ENCODE results near the gene RFX5.

DNA sequence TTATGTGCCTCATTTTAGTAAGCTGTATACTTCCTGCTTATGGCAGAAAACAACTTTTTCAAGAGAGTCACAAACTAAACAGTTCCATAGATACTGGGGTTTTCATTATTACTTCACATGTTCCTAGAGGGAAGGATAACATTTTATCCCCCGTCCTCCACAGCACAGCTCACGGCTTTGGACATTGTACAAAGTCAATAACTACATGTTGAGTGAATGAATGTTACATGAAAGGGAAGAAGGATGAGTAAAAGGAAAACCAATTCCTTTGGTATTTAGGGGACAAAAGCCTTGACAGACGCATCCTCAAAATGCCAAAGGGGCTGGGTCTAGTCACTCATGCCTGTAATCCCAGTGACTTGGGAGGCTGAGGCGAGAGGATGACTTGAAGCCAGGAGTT, 34.6 kb downstream of the RFX5 start:
- TF ChIP-seq, protein P1, sequence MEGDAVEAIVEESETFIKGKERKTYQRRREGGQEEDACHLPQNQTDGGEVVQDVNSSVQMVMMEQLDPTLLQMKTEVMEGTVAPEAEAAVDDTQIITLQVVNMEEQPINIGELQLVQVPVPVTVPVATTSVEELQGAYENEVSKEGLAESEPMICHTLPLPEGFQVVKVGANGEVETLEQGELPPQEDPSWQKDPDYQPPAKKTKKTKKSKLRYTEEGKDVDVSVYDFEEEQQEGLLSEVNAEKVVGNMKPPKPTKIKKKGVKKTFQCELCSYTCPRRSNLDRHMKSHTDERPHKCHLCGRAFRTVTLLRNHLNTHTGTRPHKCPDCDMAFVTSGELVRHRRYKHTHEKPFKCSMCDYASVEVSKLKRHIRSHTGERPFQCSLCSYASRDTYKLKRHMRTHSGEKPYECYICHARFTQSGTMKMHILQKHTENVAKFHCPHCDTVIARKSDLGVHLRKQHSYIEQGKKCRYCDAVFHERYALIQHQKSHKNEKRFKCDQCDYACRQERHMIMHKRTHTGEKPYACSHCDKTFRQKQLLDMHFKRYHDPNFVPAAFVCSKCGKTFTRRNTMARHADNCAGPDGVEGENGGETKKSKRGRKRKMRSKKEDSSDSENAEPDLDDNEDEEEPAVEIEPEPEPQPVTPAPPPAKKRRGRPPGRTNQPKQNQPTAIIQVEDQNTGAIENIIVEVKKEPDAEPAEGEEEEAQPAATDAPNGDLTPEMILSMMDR (IDR thresholded peaks at IDR 0.05): no peak
- TF ChIP-seq POLR2AphosphoS5 (IDR thresholded peaks at IDR 0.05) (no peak), EP300 (IDR thresholded peaks at IDR 0.05) (no peak)

Data from gastroesophageal sphincter (tissue), 3 donors.